Endothelial cell of umbilical vein (primary cell): ENCODE results near the gene DDA1. TPM values are rescaled to one million over a fixed set of nuclear protein-coding genes. Genes with fewer than 3 reads are reported as not detected.

ENCODE experiments used
- BruUV-seq: library from RNA; stranded (reverse); fragments of 400-500 nt; replicated peaks from 2 replicates; lab custom pipeline; 2021; lab: Mats Ljungman, UMichigan
- CTCF ChIA-PET: fragments of 300-600, 350-600 bp; sonication (Branson Sonifier 250); formaldehyde crosslinking; loops from one replicate; lab custom pipeline; 2021; ENCODE audit warnings: antibody characterized with exemption, inconsistent platforms; lab: Charles Lee
- POLR2A ChIA-PET: fragments of 300-600, 350-600 bp; sonication (Branson Sonifier 250); formaldehyde crosslinking; loops from one replicate; lab custom pipeline; 2021; ENCODE audit warnings: antibody characterized with exemption, inconsistent platforms; lab: Charles Lee
- DNase-seq: peaks from one replicate; pipeline ENCODE4 v3.0.0-alpha.2; 2011; ENCODE audit warnings: low read depth, low spot score
- FAIRE-seq: peaks from 2 replicates; lab custom pipeline; 2011; peaks lifted over from hg19 to GRCh38; lab: Jason Lieb, UNC
- H2AFZ ChIP-seq: 2 replicates; pipeline ENCODE4 v1.6.0; 2012; ENCODE audit warnings: low read depth, low read length, control low read depth, inconsistent platforms
- H3K27ac ChIP-seq: 2 replicates; pipeline ENCODE4 v1.5.1; 2011; ENCODE audit warnings: low read depth, mild to moderate bottlenecking, control low read depth, low read length, moderate library complexity; ENCODE audit not compliant: insufficient read depth
- H3K27me3 ChIP-seq, 2 experiments: 2 replicates each; pipeline versions ENCODE4 v1.6.0 to v1.6.1; 2011; ENCODE audit warnings: low read length in 2 of 2, mixed read lengths in 1 of 2; ENCODE audit not compliant: control insufficient read depth in 2 of 2, insufficient read depth in 2 of 2
- H3K36me3 ChIP-seq, 2 experiments: 2 replicates in 1 of 2; 3 replicates in 1 of 2; pipeline ENCODE4 v1.5.1; 2011; ENCODE audit warnings: low read length in 2 of 2, mild to moderate bottlenecking in 1 of 2, moderate library complexity in 1 of 2; ENCODE audit not compliant: control insufficient read depth in 2 of 2, insufficient read depth in 2 of 2; ENCODE audit errors: extremely low read depth in 1 of 2
- H3K4me1 ChIP-seq: 3 replicates; pipeline ENCODE4 v1.5.1; 2011; ENCODE audit warnings: mild to moderate bottlenecking, low read length; ENCODE audit not compliant: control insufficient read depth, insufficient read depth; ENCODE audit errors: extremely low read depth
- H3K4me2 ChIP-seq: 2 replicates; pipeline ENCODE4 v1.6.1; 2011; ENCODE audit warnings: low read length, control low read depth, mixed read lengths; ENCODE audit not compliant: insufficient read depth
- H3K4me3 ChIP-seq, 3 experiments: fragments of 200-600 bp in 1 of 3; sonication (generic), shearing (Covaris generic) in 1 of 3; replicated peaks in 1 of 3; 2 replicates each; pipeline ENCODE4 v1.5.1; 2011 to 2016; ENCODE audit warnings: control low read depth in 3 of 3, low read length in 3 of 3, mild to moderate bottlenecking in 2 of 3, inconsistent platforms in 1 of 3, low read depth in 1 of 3, moderate library complexity in 1 of 3; ENCODE audit not compliant: insufficient read depth in 1 of 3
- H3K79me2 ChIP-seq: 2 replicates; pipeline ENCODE4 v1.6.0; 2012; ENCODE audit warnings: low read length, inconsistent platforms; ENCODE audit not compliant: control insufficient read depth, insufficient read depth
- H3K9ac ChIP-seq: replicated peaks from 2 replicates; pipeline ENCODE3; 2011; ENCODE audit warnings: low read length, control low read depth; ENCODE audit not compliant: insufficient read depth; ENCODE audit errors: extremely low read depth
- H3K9me1 ChIP-seq: replicated peaks from 3 replicates; pipeline ENCODE4 v1.6.0; 2011; ENCODE audit warnings: mild to moderate bottlenecking, low read length; ENCODE audit not compliant: control insufficient read depth, insufficient read depth; ENCODE audit errors: extremely low read depth
- H3K9me3 ChIP-seq: replicated peaks from 2 replicates; pipeline ENCODE4 v1.5.1; 2012; ENCODE audit warnings: low read length, inconsistent platforms; ENCODE audit not compliant: control insufficient read depth, insufficient read depth
- H4K20me1 ChIP-seq: replicated peaks from 2 replicates; pipeline ENCODE3; 2011; ENCODE audit warnings: mild to moderate bottlenecking, low read length; ENCODE audit not compliant: control insufficient read depth, insufficient read depth; ENCODE audit errors: extremely low read depth
- CTCF ChIP-seq, 2 donors: IDR thresholded peaks; 1 replicate in 1 of 2; 2 replicates in 1 of 2; pipeline ENCODE4 v1.5.1; 2011; ENCODE audit warnings: low read length in 2 of 2, mild to moderate bottlenecking in 2 of 2, moderate library complexity in 2 of 2, control low read depth in 1 of 2, inconsistent platforms in 1 of 2, low read depth in 1 of 2; ENCODE audit not compliant: insufficient read depth in 1 of 2; ENCODE audit errors: extremely low read depth in 1 of 2
- EZH2 ChIP-seq: IDR thresholded peaks from 2 replicates; pipeline ENCODE4 v1.6.1; 2012; ENCODE audit warnings: borderline replicate concordance, low read depth, mild to moderate bottlenecking, moderate library complexity, low read length, inconsistent platforms; ENCODE audit not compliant: severe bottlenecking
- FOS ChIP-seq: IDR thresholded peaks from 2 replicates; pipeline ENCODE4 v1.6.1; 2011; ENCODE audit warnings: mild to moderate bottlenecking, low read length, moderate library complexity, borderline replicate concordance; ENCODE audit not compliant: insufficient read depth
- GATA2 ChIP-seq: IDR thresholded peaks from 2 replicates; pipeline ENCODE4 v1.7.0; 2011; ENCODE audit warnings: low read depth, mild to moderate bottlenecking, moderate library complexity, mixed read lengths, low read length; ENCODE audit not compliant: insufficient read length, insufficient read depth
- JUN ChIP-seq: IDR thresholded peaks from 2 replicates; pipeline ENCODE4 v1.6.1; 2011; ENCODE audit warnings: borderline replicate concordance, low read depth; ENCODE audit not compliant: insufficient read length, insufficient read depth
- MYC ChIP-seq: IDR thresholded peaks from one replicate; pipeline ENCODE4 v1.6.1; 2011; ENCODE audit warnings: mild to moderate bottlenecking, low read depth, low read length
- POLR2A ChIP-seq: IDR thresholded peaks from 2 replicates; pipeline ENCODE4 v1.6.1; 2012; ENCODE audit warnings: low read depth, mild to moderate bottlenecking, control low read depth, low read length
- POLR2AphosphoS5 ChIP-seq: IDR thresholded peaks from 2 replicates; pipeline ENCODE4 v1.6.1; 2012; ENCODE audit warnings: low read depth, mild to moderate bottlenecking, control low read depth, low read length, moderate library complexity; ENCODE audit not compliant: insufficient read depth
- dilution Hi-C: fragments of 300-500 bp; cut with MboI; formaldehyde crosslinking; loops from one replicate; pipeline ENCODE4 v1.15.0; 2019; ENCODE audit warnings: low sequenced_read_pairs; ENCODE audit not compliant: extremely low pct_ligation_motif_present
- intact Hi-C: fragments of 100-400 bp; cut with micrococcal nuclease; formaldehyde crosslinking; loops from one replicate; pipeline ENCODE4 v1.10.0; 2022
- polyA plus RNA-seq, 4 experiments: library from polyadenylated mRNA; depleted of rRNA in 3 of 4; stranded (reverse) in 3 of 4; unstranded in 1 of 4; fragments of >200 nt; gene quantifications; 2 replicates each; pipeline versions ENCODE4 v1.2.1 to v1.2.3, GENCODE V29; 2011 to 2012; ENCODE audit warnings: missing spikeins in 1 of 4
- total RNA-seq: library from RNA; stranded (reverse); gene quantifications from 2 replicates; pipeline ENCODE4 v1.2.3, GENCODE V29; 2021
- TF ChIP-seq, protein P1 (sequence below): IDR thresholded peaks from 2 replicates; pipeline ENCODE4 v1.6.1; 2011; ENCODE audit not compliant: insufficient read depth, insufficient read length

The DDA1 gene
- total and polyA plus RNA-seq, 2 donors (not counting 3 experiments of a cell fraction or from before 2014, with no cell fraction given) = 52.9 to 64.7 TPM

- Histone ChIP-seq H3K4me1 (peaks cover 18% of the 10 kb centered on the region), H3K9ac (peak overlapping the region; percentile 54), H3K4me3 (peak overlapping the region in 2 of 3 experiments; percentile 3 to 9), H4K20me1 (no peaks in the 10 kb centered on the region), H3K27ac (peak overlapping the region; percentile 46), H3K27me3 (no peaks in the 10 kb centered on the region), H3K9me3 (no peaks in the 10 kb centered on the region), H3K4me2 (peak overlapping the region; percentile 69), H3K79me2 (peaks cover 13% of the 10 kb centered on the region), H3K9me1 (no peaks in the 10 kb centered on the region), H2AFZ (peak overlapping the region; percentile 83), H3K36me3 (peaks cover 0 to 8% of the 10 kb centered on the region in 2 experiments)
- CTCF ChIA-PET = interaction anchor here (0.6 to 2.2 kb wide), 6 partner anchors 8 to 42 kb away, joined by 3 to 11 read pairs (median 4); no protein-coding TSS in a partner anchor
- FAIRE-seq (no peak), DNase-seq (no peak)
- TF ChIP-seq FOS = no peak
- no peak for TF ChIP-seq GATA2
- no peak for TF ChIP-seq MYC
- TF ChIP-seq JUN = no peak
- TSS peak; percentile 41 for BruUV-seq
- POLR2A ChIA-PET = interaction anchor here (1.0 to 1.1 kb wide), 2 partner anchors 15 to 196 kb away, joined by 3 to 7 read pairs; no protein-coding TSS in a partner anchor
- intact Hi-C loops (no loop called here), dilution Hi-C loops (no loop called here)
Measured at GRCh38 chr19:17263712-17264640, 45.4 kb upstream of the DDA1 start.

- dilution Hi-C loops (no loop called here), intact Hi-C loops (no loop called here)
- H3K4me3 ChIP-seq = peak within 1 kb of the TSS in 2 of 3 experiments; percentile 3 to 9
- DNase-seq = peak; percentile 86
- peak within 1 kb of the TSS; percentile 83 for H2AFZ ChIP-seq
- H4K20me1 ChIP-seq = no peaks in the 10 kb centered on the region
- peak within 1 kb of the TSS; percentile 46 for H3K27ac ChIP-seq
- H3K79me2 ChIP-seq = peaks cover 14% of the 10 kb centered on the region
- TF ChIP-seq GATA2 (no peak), POLR2AphosphoS5 (peak; percentile 52), CTCF (IDR thresholded peaks at IDR 0.05; ENCODE audit: extremely low read depth in 1 of 2, insufficient read depth in 1 of 2, low read depth in 1 of 2, low read length in 2 of 2) (no peak), EZH2 (no peak), FOS (no peak), MYC (no peak), JUN (no peak), POLR2A (peak; percentile 71)
- TF ChIP-seq, protein P1, sequence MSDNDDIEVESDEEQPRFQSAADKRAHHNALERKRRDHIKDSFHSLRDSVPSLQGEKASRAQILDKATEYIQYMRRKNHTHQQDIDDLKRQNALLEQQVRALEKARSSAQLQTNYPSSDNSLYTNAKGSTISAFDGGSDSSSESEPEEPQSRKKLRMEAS = no peak
- ChIA-PET POLR2A (interaction anchor here (1.1 kb wide), 1 partner anchor 15 kb away, joined by 3 read pairs; no protein-coding TSS in a partner anchor), CTCF (interaction anchor here (1.0 to 2.2 kb wide), 2 partner anchors 16 to 18 kb away, joined by 5 to 11 read pairs; no protein-coding TSS in a partner anchor)
- BruUV-seq = no TSS peak
- H3K4me1 ChIP-seq = peaks cover 18% of the 10 kb centered on the region
- peak within 1 kb of the TSS; percentile 54 for H3K9ac ChIP-seq
- H3K4me2 ChIP-seq = peak within 1 kb of the TSS; percentile 69
- no peaks in the 10 kb centered on the region for H3K27me3 ChIP-seq
- H3K9me1 ChIP-seq = no peaks in the 10 kb centered on the region
- no peaks in the 10 kb centered on the region for H3K9me3 ChIP-seq
- peaks cover 0 to 2% of the 10 kb centered on the region in 2 experiments for H3K36me3 ChIP-seq
- FAIRE-seq = peak; percentile 84
Measured at GRCh38 chr19:17264641-17264979, 44.8 kb upstream of the DDA1 start, which contains the start of gene USHBP1. Gene USHBP1, minus strand, starts transcription at chr19:17264745. Its CDS starts 446 bp downstream, at chr19:17264299.
